ENCODE measurements around the gene SPSB3.

The SPSB3 gene

DNA sequence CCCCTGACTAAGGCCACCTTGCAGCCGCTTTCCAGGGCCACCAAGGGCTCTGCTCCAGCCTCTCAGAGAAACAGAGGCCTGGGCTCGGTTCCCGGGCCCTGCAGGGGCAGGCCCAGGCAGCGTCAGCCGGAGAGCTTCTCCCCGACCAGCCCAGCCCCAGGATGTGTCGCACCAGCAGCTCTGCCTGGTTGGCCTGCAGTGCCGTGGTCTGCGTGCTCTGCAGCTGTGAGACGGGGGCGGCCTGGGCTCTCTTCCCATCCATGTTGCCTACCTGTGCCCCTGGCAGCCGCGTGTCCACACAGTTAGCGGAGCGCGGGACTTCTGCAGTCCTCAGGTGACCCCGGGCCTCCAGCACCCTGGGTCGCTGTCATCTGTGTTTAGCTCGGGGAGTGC, 6.3 kb upstream of the SPSB3 start:
- DNase-seq (ENCODE audit: low spot score) = no peak

DNA sequence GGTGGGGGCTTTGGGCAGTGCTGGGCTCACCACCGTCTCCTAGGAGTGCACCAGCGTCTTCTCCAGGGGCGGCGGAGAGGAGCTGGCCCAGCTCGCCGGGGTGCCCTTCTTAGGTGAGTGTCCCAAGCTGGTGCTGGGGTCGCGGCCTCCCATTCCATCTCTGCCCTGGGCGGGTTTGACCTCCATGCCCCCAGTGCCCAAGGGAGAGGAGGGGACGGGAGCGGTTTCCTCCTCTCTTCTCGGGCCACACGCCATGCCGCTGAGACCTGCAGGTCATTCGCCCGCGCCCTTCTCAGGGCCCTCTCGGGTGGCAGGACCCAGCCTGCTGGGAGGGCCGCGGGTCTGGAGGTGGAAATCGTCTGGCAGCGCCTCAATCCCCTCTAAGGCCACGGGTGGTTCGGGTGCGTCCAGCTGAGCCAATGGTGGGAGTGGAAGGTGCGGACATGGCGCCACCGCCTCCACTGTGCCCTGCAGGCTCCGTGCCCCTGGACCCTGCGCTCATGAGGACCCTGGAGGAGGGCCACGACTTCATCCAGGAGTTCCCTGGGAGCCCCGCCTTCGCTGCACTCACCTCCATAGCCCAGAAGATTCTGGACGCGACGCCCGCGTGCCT, 5.8 kb upstream of the SPSB3 start:
- no peak for DNase-seq (ENCODE audit: low spot score)

GRCh38 chr16:1787322-1788094, 5.1 kb upstream of the SPSB3 start:
- no peak for DNase-seq (ENCODE audit: low spot score)

- DNase-seq (ENCODE audit: low spot score) = no peak
Measured at GRCh38 chr16:1787056-1787321, 4.6 kb upstream of the SPSB3 start.

DNA sequence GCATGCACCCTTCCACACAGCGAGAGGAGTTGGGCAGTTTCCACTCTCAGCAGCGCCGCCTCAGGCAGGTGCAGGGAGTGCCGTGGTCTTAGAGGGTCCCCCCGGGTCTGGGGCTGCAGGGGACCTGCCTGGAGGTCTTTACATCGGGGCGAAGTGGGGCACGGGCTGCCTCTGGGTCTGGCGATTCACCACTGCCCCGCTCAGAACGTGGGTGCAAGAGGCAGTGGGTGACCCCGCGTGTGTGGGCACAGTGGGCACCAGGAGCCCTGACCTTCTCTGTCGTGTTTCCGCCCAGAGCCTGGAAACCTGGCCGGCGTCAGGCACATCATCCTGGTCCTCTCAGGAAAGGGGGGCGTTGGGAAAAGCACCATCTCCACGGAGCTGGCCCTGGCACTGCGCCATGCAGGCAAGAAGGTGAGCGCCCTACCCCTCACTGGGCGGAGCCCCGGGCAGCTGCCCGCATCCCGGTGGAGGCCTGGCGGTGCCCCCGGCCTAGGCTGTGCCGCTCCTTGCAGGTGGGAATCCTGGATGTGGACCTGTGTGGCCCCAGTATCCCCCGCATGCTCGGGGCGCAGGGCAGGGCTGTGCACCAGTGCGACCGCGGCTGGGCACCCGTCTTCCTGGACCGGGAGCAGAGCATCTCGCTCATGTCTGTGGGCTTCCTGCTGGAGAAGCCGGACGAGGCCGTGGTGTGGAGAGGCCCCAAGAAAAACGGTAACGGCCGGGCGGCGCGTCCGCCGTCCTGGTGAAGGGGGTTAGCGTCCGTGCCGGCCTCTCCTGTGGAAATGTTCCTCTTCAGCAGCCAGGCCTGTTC, 4.1 kb upstream of the SPSB3 start:
- DNase-seq (ENCODE audit: low spot score) = no peak

DNA sequence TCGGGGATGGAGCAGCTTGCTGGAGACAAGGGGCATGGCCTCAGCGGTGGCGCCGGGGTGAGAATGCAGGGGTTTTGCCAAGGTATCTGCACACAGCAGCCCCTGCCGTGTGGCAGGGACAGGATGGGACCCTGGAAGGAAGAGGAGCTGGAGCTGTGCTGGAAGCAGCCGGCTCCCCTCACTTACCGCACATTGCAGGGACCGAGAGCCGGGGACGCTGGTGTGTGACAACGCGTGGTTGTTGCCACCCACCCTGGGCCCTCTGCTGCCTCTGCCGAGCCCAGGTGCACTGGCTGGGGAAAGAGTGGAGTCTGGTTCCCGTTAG, 3.4 kb upstream of the SPSB3 start:
- DNase-seq (ENCODE audit: low spot score) = no peak

DNA sequence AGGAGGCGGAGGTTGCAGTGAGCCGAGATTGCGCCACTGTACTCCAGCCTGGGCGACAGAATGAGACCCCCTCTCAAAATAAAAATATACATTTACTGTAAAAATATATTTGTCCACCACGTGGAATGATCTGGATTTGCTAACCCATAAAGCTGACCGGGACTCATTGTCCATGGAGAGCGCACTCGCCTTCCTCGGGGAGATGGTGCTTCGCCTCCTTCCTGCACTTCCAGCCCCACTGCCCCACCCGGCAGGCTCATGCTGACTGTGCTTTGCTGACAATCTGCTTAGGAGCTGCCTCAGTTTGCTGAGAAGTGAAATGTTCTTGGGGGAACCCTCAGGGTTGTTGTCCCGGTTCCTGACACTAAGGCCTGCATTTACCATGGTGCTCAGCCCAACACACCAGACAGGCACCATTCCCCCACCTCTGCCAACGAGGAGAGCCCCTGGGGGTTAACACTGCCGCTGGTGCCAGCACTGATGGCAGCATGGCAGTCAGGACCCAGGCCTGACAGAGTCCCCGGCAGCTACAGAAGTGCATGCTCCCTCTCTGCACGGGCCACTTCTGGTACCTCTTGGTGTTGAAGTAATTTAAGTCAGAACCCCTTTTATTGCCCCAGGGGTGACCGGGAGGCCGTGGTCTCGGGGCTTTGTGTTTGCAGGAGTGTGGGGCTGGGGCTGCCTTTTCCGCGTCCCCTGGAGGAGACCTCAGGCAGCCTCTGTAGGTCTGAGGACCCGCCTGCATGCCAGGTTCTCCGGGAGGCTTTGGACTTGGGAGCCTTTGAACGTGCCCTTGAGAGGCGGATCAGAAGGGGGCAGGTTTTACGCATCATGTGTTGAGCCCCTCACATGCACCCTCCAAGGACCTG, 2.8 kb upstream of the SPSB3 start:
- DNase-seq (ENCODE audit: low spot score) = no peak

GRCh38 chr16:1781758-1782407, 488 bp downstream of the SPSB3 start:
- peak; percentile 13 for DNase-seq (ENCODE audit: low spot score)

- DNase-seq (ENCODE audit: low spot score) = no peak
Measured at GRCh38 chr16:1781254-1781653, 1.1 kb downstream of the SPSB3 start.

DNA sequence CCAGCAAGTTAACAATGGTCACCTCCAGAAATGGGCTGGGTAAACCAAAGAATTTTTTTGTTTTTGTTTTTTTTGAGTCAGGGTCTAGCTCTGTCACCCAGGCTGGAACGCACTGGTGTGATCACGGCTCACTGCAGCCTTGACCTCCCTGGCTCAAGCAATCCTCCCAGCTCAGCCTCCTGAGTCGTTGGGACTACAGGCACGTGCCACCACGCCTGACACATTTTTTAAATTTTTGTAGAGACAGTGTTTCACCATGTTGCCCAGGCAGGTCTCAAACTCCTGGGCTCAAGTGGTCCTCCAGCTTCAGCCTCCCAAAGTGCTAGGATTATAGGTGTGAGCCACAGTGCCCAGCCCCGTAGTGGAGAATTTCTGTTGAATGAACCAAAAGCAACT, 1.7 kb downstream of the SPSB3 start:
- DNase-seq (ENCODE audit: low spot score) = no peak

GRCh38 chr16:1779741-1780676, 2.4 kb downstream of the SPSB3 start:
- no peak for DNase-seq (ENCODE audit: low spot score)

GRCh38 chr16:1779234-1779701, 3.1 kb downstream of the SPSB3 start:
- DNase-seq (ENCODE audit: low spot score) = no peak

DNA sequence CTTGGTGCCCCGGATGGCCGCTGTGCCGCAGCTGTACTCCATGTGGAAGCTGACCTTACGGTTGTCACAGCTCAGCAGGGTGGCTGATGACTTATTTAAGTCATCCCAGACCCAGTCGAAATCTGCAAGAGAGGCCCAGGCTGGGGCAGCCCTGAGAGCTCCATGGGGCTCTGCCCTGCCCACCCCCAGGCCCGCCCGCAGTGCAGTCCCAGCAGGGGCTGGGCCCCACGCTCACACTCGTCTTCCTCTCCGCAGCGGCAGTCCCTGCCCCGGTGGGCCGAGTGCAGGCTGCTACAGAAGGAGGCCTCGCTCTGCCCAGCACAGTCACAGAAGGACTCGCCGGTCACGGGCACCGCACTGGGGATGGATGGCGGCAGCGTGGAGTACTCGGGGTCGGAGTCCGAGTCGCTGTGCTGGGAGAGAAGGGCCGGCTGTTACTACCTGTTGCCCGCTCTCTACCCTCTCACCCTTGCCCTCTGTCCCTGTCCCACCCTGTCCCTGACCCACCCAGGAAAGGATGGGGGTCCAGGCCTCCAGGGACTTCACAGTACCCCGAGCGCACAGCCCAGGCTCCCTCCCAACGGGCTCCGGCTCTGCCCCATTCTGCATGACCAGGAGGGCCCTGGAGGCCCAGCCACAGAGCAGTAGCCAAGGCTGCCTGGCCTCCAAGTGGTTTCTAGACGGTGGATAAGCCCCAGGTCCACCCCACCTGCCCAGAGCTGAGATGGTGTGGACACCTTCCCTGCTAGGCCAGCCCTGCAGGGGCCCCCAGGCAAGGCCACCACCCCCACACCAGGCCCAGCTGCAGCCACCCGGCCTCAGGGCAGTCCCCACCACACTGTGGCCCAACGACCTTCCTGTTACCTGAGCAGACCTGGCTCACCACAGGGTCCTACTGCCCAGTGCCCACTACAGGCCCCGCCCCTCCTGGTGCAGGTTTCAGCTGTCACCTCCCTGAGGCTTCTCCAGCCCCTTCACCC, 3.9 kb downstream of the SPSB3 start:
- DNase-seq (ENCODE audit: low spot score) = no peak

- no peak for DNase-seq (ENCODE audit: low spot score)
Measured at GRCh38 chr16:1777375-1778199, 4.8 kb downstream of the SPSB3 start.

- no peak for DNase-seq (ENCODE audit: low spot score)
Measured at GRCh38 chr16:1776991-1777374, 5.4 kb downstream of the SPSB3 start.

DNA sequence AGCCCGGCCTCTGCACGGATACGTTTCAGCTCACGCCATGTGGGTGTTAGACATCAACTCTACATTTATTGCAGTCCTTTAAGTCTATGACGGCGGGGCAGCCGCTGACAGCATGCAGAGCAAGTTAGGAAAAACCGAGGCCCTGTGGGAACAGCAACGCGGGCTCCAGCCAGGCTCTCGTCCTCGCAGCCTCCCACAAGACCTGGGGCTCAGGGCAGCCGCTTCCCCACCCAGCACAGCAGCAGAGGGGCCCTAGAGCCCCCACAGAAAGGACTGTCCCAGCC, 5.8 kb downstream of the SPSB3 start:
- DNase-seq (ENCODE audit: low spot score) = no peak

GRCh38 chr16:1775846-1776671, 6.3 kb downstream of the SPSB3 start:
- DNase-seq (ENCODE audit: low spot score) = no peak
